GM12865 (cell line): ENCODE measurements around the gene AP5B1.

Experiments
- DNase-seq: peaks from one replicate; pipeline ENCODE4 v3.0.0; 2010; ENCODE audit warnings: low read depth
- H3K4me3 ChIP-seq: 2 replicates; pipeline ENCODE4 v1.5.1; 2011; ENCODE audit warnings: mild to moderate bottlenecking, low read depth, low read length, control low read depth
- CTCF ChIP-seq: IDR thresholded peaks from 2 replicates; pipeline ENCODE4 v1.5.1; 2011; ENCODE audit warnings: low read length, control low read depth, low read depth, inconsistent platforms; ENCODE audit not compliant: insufficient read depth; ENCODE audit errors: missing control alignments

The AP5B1 gene

GRCh38 chr11:65817312-65817834 lies 36.6 kb upstream of the AP5B1 start:
- no peak for DNase-seq
- TF ChIP-seq CTCF: no peak
- peak overlapping the region; percentile 63 for H3K4me3 ChIP-seq

- no peak for DNase-seq
- no peak for TF ChIP-seq CTCF
- H3K4me3 ChIP-seq: no peak overlapping the region
These were observed 35.9 kb upstream of the AP5B1 start for GRCh38 chr11:65816696-65817095.

GRCh38 chr11:65814986-65815565 lies 34.3 kb upstream of the AP5B1 start:
- no peak overlapping the region for H3K4me3 ChIP-seq
- TF ChIP-seq CTCF: no peak
- DNase-seq: no peak

GRCh38 chr11:65814131-65814985 lies 33.6 kb upstream of the AP5B1 start:
- DNase-seq: no peak
- no peak overlapping the region for H3K4me3 ChIP-seq
- TF ChIP-seq CTCF: no peak

DNA sequence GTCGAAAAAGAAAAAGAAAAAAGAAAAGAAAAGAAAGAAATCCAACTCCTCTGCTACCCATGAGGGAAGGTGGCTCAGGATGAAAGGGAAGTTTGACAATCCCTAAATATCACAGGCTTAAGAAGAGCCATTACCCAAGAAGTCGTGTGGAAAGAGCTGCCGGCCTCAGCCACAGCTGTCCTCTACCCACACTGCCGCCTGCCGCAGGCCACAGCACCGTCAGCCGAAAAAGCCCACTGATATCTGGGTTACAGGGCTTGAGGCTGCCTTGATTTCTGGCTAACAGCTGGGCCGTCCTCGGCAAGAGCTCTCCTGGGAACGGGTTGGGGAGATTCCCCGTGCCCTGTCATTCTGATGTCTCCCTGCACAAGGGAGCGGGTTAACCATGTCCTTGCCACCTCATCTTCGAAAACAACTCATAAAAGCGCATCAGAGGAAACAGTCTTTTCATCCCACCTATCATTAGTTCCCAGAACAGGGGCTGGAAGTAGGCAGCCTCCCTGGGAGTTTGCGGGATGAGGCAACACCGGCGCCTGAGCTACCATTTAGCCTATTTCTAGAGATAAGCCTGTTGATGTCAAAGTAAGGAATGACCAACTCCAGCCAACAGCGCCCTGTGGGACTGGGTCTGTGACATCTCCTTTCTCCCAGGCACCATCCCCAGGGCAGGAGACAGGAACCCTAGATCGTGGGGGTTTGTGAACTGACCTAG lies 31.1 kb upstream of the AP5B1 start:
- DNase-seq: peak; percentile 28
- H3K4me3 ChIP-seq: no peak overlapping the region
- TF ChIP-seq CTCF: no peak

GRCh38 chr11:65810046-65810868 lies 29.5 kb upstream of the AP5B1 start:
- TF ChIP-seq CTCF: no peak
- H3K4me3 ChIP-seq: no peak overlapping the region
- DNase-seq: peak; percentile 26
